ENCODE measurements around the gene NPTX2. TPM values are rescaled to one million over a fixed set of nuclear protein-coding genes. Genes with fewer than 3 reads are reported as not detected.

NPTX2 gene
- total RNA-seq, 4 donors from 2014 or later, result 4.1 to 5.5 (median 4.8) TPM

GRCh38 chr7:98627413-98627790 is 10.3 kb downstream of the NPTX2 start:
- intact Hi-C loops (cut with DNase I; ENCODE audit: low total_unique reads), result no loop called here
- H3K9me3 ChIP-seq, result no peaks in the 10 kb centered on the region

GRCh38 chr7:98628418-98628817 is 11.3 kb downstream of the NPTX2 start:
- H3K9me3 ChIP-seq, result no peaks in the 10 kb centered on the region
- H3K27ac ChIP-seq, result no peak overlapping the region
- no peaks in the 10 kb centered on the region for H3K4me1 ChIP-seq
- H3K27me3 ChIP-seq, result no peaks in the 10 kb centered on the region
- no peak overlapping the region for H3K4me3 ChIP-seq
- DNase-seq, result no peak
- intact Hi-C loops (cut with DNase I; ENCODE audit: low total_unique reads), result no loop called here
- TF ChIP-seq CTCF (IDR thresholded peaks at IDR 0.05) (no peak), POLR2A (IDR thresholded peaks at IDR 0.05) (no peak)
- no peaks in the 10 kb centered on the region for H3K36me3 ChIP-seq

More at GRCh38 chr7:98627413-98627790, 10.3 kb downstream of the NPTX2 start:
- Histone ChIP-seq H3K36me3 (no peaks in the 10 kb centered on the region), H3K4me1 (no peaks in the 10 kb centered on the region), H3K27ac (no peak overlapping the region), H3K27me3 (no peaks in the 10 kb centered on the region), H3K4me3 (no peak overlapping the region)
- no peak for TF ChIP-seq POLR2A (IDR thresholded peaks at IDR 0.05)
- TF ChIP-seq CTCF (IDR thresholded peaks at IDR 0.05), result no peak
- no peak for DNase-seq

GRCh38 chr7:98629001-98629431 is 11.9 kb downstream of the NPTX2 start:
- no peak overlapping the region for H3K27ac ChIP-seq
- intact Hi-C loops (cut with DNase I; ENCODE audit: low total_unique reads), result no loop called here
- no peaks in the 10 kb centered on the region for H3K27me3 ChIP-seq
- TF ChIP-seq POLR2A (IDR thresholded peaks at IDR 0.05), result no peak
- TF ChIP-seq CTCF (IDR thresholded peaks at IDR 0.05), result no peak
- H3K36me3 ChIP-seq, result no peaks in the 10 kb centered on the region
- H3K4me3 ChIP-seq, result no peak overlapping the region
- no peaks in the 10 kb centered on the region for H3K4me1 ChIP-seq
- no peak for DNase-seq
- H3K9me3 ChIP-seq, result no peaks in the 10 kb centered on the region

- TF ChIP-seq CTCF (IDR thresholded peaks at IDR 0.05) (no peak), POLR2A (IDR thresholded peaks at IDR 0.05) (no peak)
- H3K27me3 ChIP-seq, result no peaks in the 10 kb centered on the region
- intact Hi-C loops (cut with DNase I; ENCODE audit: low total_unique reads), result no loop called here
- H3K27ac ChIP-seq, result no peak overlapping the region
- no peak overlapping the region for H3K4me3 ChIP-seq
- H3K36me3 ChIP-seq, result no peaks in the 10 kb centered on the region
- no peak for DNase-seq
- H3K9me3 ChIP-seq, result no peaks in the 10 kb centered on the region
- H3K4me1 ChIP-seq, result no peaks in the 10 kb centered on the region
Measured at GRCh38 chr7:98630149-98630548, 13.1 kb downstream of the NPTX2 start.

GRCh38 chr7:98630770-98631169 is 13.7 kb downstream of the NPTX2 start:
- no peak for DNase-seq
- no peaks in the 10 kb centered on the region for H3K4me1 ChIP-seq
- no peaks in the 10 kb centered on the region for H3K36me3 ChIP-seq
- intact Hi-C loops (cut with DNase I; ENCODE audit: low total_unique reads), result no loop called here
- H3K9me3 ChIP-seq, result no peaks in the 10 kb centered on the region
- no peaks in the 10 kb centered on the region for H3K27me3 ChIP-seq
- H3K27ac ChIP-seq, result no peak overlapping the region
- no peak overlapping the region for H3K4me3 ChIP-seq
- no peak for TF ChIP-seq POLR2A (IDR thresholded peaks at IDR 0.05)
- no peak for TF ChIP-seq CTCF (IDR thresholded peaks at IDR 0.05)
